Medulla oblongata (tissue), 1 donor: ENCODE results near the gene CAPN9.
"Not testable (repeated sequence)": the region's sequence is repeated elsewhere in the genome, so short reads cannot be mapped to it uniquely, and the experiment has no call there.

Experiments used
- DNase-seq: peaks from one replicate; pipeline ENCODE4 v3.0.0-alpha.2; 2015; ENCODE audit errors: extremely low spot score

Gene CAPN9

DNA sequence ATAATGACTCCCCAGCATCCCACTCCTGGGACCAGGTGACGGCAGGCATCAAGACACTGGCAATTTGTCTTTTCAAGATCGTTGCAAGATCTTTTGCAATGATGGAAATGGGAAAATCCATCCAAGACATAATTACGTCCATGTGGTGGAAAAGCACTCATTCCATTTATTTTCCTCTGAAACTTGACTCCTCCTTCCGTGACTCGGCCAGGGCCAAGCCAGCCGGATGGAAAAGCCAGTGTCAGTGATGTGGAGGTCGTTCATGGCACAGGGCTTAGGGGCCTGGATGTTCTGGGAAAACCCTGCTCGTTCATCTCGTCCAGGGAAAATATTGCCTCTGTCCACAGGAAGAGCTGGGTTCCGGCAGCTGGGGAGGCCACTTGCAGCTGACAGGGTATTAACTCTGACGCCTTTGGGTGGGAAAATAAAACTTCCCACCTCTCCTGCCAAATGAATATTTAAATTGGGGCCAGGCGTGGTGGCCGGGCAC, 74.9 kb downstream of the CAPN9 start:
- DNase-seq = no peak

- DNase-seq = peak; percentile 47
Measured at GRCh38 chr1:230823426-230823825, 76.2 kb downstream of the CAPN9 start.

GRCh38 chr1:230823931-230824381, 76.8 kb downstream of the CAPN9 start:
- DNase-seq = no peak

- no peak for DNase-seq
Measured at GRCh38 chr1:230824551-230824918, 77.3 kb downstream of the CAPN9 start.

- DNase-seq = peak; percentile 50
Measured at GRCh38 chr1:230824919-230825721, 77.9 kb downstream of the CAPN9 start.

GRCh38 chr1:230825761-230826160, 78.6 kb downstream of the CAPN9 start:
- DNase-seq = no peak

GRCh38 chr1:230826166-230826875, 79.1 kb downstream of the CAPN9 start:
- no peak for DNase-seq

DNA sequence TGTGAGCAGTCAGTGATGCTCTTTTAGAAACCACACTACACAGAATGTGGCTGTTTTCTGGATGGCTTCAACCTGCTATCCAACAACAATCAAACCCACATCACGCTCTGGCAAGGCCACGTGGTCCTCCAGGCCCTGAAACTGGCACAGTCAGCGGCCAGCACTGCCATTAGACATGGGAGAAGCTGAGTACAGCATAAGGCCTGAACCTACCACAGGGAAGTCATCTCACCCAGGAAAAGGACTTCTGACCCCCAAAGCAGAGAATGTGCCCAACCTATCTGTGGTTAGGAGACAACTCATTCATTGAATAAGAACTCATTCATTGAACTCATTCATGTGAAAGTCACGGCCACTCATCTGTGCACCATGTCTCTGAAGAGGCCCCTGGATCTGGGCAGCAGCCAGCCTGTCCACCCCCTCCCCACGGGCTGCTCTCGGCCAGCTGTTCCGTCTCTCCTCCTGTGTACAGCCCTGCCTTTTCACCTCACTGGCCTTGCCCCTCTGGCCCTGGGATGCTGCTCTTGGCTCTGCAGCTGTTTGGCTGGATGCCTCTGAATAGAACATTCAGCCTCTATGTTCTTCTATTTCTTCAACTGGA, 80.0 kb downstream of the CAPN9 start:
- peak; percentile 79 for DNase-seq

DNA sequence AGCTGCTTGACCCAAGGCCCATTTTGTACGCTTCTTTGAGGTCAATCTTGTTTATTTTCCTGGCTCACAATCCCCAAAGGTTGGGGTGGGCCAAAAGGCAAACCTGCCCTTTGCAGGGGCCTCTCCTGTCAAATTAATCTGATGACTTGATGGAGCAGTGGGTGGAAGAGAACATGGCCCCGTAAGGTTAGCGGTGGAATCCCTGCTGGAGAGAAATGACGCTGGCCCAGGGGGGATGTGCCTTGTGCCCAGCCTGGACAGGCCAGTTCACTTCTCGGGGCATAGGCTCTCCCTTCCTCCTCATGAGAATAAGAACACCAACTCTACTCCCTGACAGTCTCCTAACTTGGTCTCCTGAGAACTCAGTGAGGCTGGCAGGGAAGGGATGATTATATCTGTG, 80.6 kb downstream of the CAPN9 start:
- no peak for DNase-seq

GRCh38 chr1:230828421-230828820, 81.2 kb downstream of the CAPN9 start:
- no peak for DNase-seq

GRCh38 chr1:230831771-230832170, 84.6 kb downstream of the CAPN9 start:
- no peak for DNase-seq

- no peak for DNase-seq
Measured at GRCh38 chr1:230832476-230832875, 85.3 kb downstream of the CAPN9 start.

- no peak for DNase-seq
Measured at GRCh38 chr1:230833511-230833910, 86.3 kb downstream of the CAPN9 start.

- no peak for DNase-seq
Measured at GRCh38 chr1:230834292-230834691, 87.1 kb downstream of the CAPN9 start.

DNA sequence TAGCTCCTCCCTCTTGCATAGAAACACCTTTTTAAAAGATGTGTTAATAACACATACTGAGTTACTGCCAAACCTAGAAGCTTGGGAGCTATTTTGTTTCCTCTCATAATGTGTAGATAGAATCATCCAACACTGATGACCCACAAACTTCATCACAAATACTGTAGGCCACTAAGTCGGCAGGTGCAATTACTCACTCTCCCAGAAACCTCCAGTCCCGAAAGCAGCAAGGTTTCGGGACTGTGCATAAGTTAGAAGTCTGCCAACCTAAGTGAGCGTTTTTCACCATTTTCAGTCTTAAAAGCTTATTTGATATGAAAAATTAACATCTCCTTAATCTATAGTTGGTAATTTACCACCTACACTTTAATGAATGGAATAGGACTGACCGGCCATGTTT, 89.2 kb downstream of the CAPN9 start:
- no peak for DNase-seq

GRCh38 chr1:230836793-230837192, 89.6 kb downstream of the CAPN9 start:
- DNase-seq = no peak

DNA sequence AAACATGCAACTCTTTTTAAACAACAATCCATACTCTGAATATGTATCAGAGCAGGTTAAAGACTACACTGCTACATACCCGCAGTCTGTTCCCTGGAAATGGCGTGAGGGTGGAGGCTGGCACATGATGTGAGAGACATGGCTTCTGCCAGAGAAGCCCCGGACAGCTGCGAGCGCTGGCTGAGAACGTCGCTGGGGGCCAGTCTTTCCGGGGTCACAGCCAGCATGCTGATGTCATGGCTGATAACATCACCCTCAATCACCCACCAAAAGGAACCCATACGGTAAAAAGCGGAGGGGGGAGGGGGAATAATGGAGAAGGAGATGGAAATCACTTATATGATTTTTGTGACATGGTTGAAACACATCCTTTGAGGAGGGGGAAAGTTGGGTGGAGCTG, 92.0 kb downstream of the CAPN9 start:
- DNase-seq = no peak

DNA sequence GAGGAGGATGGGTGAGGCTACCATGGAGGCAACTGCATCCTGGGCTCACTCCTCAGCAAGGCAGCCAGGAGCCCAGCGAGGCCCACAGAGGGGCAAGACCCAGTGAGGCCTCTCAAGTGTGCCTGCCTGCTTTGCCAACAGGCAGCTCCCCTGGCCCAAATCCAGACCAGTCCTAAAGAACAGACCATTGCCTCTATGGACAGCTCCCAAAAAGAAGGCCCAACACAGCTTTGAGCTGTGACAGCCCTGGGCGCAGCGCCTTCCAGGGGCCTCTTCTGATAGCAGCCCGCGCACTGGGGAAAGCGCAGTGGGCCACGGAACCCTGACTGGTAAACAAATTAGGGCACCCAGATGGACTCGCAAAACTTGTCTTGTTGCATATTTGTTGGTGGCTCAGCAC, 95.6 kb downstream of the CAPN9 start:
- no peak for DNase-seq

DNA sequence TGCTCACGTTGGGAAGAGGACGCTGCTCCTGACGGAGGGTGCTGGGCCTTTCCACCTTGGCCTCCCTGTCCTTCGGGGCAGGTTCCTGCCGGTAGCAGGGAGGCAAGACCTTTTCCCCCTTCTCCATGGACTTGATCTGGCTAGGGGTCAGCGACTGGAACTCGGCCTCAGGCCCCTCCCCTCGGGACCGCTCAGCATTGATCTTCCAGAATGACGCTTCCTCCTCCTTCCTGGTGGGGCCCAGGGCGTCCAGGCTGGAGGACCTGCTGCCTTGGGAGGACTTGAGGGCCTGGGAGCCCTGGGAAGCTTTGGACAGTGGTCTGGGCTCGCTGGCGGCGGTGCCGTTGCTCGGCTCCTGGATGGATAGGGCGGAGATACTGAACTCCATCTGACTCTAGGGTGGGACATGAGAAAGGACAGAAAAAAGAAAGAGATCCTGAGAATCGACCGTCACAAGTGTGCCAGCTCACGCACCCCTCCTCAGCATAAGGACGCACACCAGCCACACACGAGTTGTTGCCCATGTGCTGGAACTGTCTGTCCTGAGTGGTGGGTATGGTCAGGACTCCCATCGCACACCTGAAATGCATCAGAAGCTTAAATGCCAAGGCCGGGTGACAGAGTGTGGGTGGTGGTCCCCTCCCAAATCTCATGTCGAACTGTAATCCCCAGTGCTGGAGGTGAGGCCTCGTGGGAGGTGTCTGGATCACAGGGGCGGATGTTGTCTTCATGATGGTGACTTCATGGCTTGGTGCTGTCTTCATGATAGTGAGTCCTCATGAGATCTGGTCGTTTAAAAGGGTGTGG, 96.5 kb downstream of the CAPN9 start:
- DNase-seq = no peak

GRCh38 chr1:230844561-230844960, 97.4 kb downstream of the CAPN9 start:
- DNase-seq = no peak

- not testable (repeated sequence) for DNase-seq
Measured at GRCh38 chr1:230845184-230845583, 98.0 kb downstream of the CAPN9 start.

DNA sequence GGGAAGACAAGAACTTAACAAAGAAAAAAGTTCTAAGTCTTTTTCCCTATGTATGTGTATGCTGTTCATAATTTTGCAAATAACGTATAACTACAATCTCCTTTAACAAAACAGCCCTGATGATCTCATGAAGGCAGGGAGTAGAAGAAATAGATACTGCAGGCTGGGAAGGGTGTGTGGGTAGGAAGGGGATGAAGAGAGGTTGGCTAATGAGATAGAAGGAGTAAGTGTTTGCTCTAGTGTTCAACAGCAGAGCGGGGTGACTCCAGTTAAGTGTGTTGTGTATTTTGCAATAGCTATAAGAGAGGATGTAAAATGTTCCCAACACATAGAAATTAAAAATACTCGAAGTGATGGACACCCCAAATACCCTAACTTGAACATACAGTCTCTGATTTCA, 101.0 kb downstream of the CAPN9 start:
- DNase-seq = no peak
